Lower leg skin (tissue), 3 donors: ENCODE results near the gene PHPT1.

Source experiments
- CTCF ChIP-seq, 3 donors: fragments of 450-650 bp; IDR thresholded peaks; one replicate each; pipeline ENCODE4 v1.5.1; 2016; ENCODE audit warnings: antibody characterized with exemption in 3 of 3, mild to moderate bottlenecking in 3 of 3, moderate library complexity in 2 of 3
- POLR2A ChIP-seq, 2 donors: fragments of 450-650 bp; IDR thresholded peaks; one replicate each; pipeline ENCODE4 v1.6.1; 2016 to 2017; ENCODE audit warnings: antibody characterized with exemption in 2 of 2, mild to moderate bottlenecking in 1 of 2, moderate library complexity in 1 of 2

- TF ChIP-seq CTCF (IDR thresholded peaks at IDR 0.05) (no peak), POLR2A (IDR thresholded peaks at IDR 0.05) (no peak)
These were observed 694 bp upstream of the PHPT1 start for GRCh38 chr9:136848393-136849037.
